Medulla oblongata (tissue), 1 donor: ENCODE results near the gene AHCYL1.

ENCODE experiments used
- DNase-seq: peaks from one replicate; pipeline ENCODE4 v3.0.0-alpha.2; 2015; ENCODE audit errors: extremely low spot score

The AHCYL1 gene

GRCh38 chr1:109976762-109977161 is 7.8 kb upstream of the AHCYL1 start:
- no peak for DNase-seq

DNA sequence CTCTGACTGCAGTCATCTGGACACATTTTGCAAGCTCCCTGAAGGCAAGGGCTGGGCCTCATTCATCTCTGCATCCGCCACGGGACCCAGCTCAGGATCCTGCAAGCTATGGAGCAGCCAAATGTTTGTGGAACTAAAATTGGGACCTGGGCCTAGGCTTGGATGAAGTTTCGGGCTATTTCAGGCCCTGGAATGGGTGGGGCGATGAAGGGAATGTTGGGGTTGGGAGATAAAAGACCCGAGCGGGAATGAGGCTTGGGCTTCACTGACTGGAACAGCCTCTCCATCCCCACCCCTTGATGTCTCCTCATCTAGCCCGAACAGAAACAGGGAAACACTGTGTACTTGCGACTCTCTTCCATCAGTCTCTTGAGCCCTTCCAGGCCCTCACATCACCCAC is 7.3 kb upstream of the AHCYL1 start:
- DNase-seq = no peak

- no peak for DNase-seq
These were observed 6.7 kb upstream of the AHCYL1 start for GRCh38 chr1:109977657-109978378.

DNA sequence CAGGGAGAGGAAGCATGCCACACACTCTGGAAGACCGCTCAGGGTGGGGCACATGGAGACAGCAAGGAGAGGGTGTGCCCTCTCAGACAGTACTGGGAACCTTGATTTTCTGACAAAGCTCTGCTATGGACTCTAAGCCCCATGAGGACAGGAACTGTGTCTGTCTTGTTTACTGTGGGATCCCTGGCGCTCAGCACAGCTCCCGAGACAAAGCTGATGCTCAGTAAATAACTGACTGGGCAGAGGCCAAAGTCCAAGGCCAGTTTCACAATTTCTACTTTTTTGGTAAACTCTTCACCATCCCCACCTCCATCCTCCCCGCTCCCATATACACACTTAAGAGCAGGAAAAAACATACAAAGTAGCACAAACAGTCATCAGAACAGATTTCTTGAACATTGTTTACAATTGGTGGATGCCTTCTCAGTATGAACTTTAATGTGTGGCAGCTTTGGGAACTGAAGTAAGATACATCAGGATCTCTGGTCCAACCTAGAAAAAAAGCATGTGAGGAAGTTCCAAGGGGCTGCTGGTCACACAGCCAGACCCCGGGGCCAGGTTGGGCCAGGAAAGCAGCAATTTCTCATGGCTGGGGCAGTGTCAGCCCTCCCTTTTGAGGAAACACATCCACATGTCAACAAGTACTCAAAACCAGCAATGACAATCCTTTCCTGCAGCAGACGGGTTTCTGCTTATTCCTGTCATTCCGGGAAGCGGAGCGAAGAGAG is 5.6 kb upstream of the AHCYL1 start:
- no peak for DNase-seq

DNA sequence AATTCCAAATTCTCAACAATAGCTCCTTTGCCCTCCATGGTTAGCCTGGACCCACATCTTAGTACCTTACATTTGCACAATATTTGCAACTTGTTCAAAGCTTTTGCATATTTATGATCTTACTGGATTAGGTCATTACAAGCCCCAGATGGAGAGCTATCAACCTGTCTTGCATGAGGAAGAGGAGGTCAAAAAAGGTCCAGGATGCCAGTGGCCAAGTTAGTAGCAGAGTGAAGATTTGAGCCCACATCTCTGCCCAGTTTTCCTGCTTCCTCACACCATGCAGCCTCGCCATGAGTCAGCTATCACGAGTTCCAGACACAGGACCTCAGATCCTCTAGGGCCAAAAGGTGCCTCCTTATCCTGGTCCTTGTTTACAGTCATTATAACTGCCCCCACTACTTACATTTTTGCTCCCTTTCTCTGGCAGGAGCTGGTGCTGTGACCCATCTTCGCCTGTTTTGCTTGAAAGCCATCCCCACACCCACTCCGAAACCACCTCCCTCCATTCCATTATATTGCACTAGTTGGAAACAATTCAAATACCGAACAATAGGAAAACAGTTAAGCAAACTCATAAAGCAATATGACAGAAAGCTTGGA is 5.0 kb upstream of the AHCYL1 start:
- DNase-seq = no peak

DNA sequence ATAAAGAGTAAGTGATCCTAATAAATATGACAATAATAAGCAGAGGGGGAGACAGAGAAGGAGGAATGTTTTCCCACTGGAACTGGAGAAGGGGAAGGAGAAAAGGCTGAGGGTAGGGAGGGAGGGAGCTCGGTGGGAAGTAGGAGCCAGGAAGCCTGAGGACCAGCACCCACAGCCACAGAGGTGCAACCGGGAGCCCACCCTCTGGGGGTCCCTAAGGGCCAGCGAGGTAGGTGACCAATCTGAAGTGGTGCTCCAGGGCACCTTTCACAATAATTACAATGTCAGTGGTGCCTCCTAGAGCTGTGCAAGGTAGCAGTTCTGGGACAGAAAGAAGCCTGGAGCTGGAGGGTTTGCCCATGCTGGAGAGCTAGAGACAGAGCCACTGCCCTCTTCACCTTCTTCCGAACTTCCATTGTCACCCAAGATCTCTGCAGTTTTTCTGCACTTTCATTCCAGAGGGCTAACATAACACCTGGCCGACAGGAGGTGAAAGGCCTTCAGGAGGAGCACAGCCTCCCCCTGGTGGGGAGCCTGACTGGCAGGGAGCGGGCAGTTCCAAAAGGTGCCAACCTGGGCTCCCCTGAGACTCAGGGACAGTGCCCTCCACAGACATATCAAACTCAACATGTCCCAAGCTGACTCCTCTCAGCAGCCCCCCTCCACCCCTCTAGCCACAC is 4.1 kb upstream of the AHCYL1 start:
- no peak for DNase-seq

GRCh38 chr1:109981004-109981335 is 3.6 kb upstream of the AHCYL1 start:
- no peak for DNase-seq

- DNase-seq = no peak
These were observed 980 bp upstream of the AHCYL1 start for GRCh38 chr1:109983380-109984189.

- DNase-seq = no peak
These were observed 442 bp upstream of the AHCYL1 start for GRCh38 chr1:109984190-109984455.

GRCh38 chr1:109985247-109986053 is 885 bp downstream of the AHCYL1 start:
- DNase-seq = no peak

GRCh38 chr1:109986054-109986444 is 1.5 kb downstream of the AHCYL1 start:
- no peak for DNase-seq

DNA sequence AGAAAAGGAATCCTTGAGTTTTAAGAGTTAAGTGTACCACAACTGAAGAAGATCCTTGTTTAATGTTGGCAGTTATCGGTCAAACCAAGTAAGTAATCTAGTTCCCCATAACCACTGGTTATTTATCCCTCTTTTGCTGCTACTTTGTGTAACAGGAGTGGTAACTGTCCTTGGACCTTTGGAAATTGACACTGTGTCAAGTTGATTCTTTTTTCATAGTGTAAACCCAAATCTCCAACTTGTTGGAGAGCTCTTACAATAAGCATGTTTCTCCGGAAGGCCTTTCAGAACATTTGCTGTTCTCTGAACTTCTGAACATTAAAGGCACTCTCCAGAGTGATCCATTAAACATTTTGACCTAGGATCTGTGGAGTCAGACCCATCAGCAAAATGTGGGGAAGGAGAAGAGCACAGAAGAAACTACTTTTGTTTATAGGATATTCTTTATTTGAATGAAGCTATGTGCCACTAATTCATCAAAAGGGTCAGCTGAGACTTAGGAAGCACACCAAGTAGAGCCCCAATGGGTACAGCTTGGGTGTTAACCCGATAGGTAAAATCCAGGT is 3.9 kb downstream of the AHCYL1 start:
- DNase-seq = no peak

- DNase-seq = peak; percentile 60
These were observed 5.1 kb downstream of the AHCYL1 start for GRCh38 chr1:109989506-109990301.

DNA sequence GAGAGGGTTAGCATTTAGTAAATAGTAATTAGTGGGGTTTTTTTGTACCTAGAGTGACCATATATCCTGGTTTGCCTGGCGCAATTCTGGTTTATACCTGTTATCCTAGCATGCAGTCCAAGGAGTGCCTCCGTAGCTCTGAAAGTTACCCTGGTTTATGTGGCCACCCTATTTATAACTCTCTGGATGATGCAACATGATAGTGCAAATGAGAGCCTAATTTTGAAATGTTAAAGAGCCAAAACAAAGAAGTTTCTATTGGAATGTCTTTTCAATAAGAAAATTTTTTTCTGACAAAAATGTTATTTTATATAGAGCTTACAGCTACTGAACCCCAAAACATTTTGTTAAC is 5.7 kb downstream of the AHCYL1 start:
- DNase-seq = no peak

DNA sequence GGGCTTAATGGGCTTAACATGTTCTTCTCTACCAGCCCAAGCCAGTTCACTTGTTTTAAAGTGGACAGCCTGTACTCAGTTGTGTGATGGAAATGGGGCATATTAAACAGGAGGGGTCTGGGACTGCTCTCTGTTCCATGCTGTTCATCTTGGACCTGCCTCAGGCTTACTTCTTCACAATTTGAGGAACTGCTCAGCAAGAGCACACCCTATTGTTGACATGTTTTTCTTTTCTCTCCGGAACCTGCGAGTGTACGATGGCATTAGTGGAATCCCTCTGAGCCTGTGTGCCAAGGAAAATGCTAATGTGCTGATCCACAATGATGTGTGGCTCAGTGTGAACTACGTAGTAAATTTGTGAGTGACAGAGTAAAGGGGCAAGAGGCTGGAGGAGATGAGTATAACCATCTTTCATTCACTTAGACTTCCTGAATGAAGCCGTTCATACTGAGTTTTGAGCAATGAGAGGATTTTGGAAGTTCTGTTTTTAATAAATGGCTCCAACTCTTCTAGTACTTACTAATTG is 6.9 kb downstream of the AHCYL1 start:
- no peak for DNase-seq

- no peak for DNase-seq
These were observed 9.3 kb downstream of the AHCYL1 start for GRCh38 chr1:109993885-109994284.

DNA sequence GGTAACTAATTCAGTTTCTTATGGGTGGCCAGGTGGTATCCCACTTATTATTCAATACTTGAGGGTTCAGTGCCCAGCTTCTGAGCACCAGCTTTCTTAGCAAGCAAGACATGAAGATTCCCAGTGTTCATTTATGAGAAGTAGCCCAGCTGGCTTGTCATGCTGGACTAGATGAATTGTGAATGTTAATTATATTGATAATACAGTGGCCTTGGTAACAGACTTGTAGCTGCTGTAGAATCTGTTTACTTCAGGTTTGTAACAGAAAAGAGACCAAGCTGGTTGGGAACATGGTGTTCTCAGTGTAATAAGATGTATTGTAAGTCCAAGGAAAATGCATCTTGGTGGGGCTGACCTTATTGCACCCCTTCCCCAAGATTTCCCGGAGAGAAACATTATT is 10.1 kb downstream of the AHCYL1 start:
- peak; percentile 53 for DNase-seq

- no peak for DNase-seq
These were observed 11.0 kb downstream of the AHCYL1 start for GRCh38 chr1:109995536-109995935.

- DNase-seq = no peak
These were observed 11.9 kb downstream of the AHCYL1 start for GRCh38 chr1:109996476-109996875.
